Keratinocyte (primary cell): ENCODE data around the gene LARGE1. TPM values are rescaled to one million over a fixed set of nuclear protein-coding genes. Genes with fewer than 3 reads are reported as not detected.

Source experiments
- DNase-seq: peaks from one replicate; pipeline ENCODE4 v3.0.0-alpha.2; 2011; ENCODE audit warnings: low read depth, missing footprints, low spot score
- FAIRE-seq: peaks from 2 replicates; lab custom pipeline; 2011; peaks lifted over from hg19 to GRCh38; lab: Jason Lieb, UNC
- H2AFZ ChIP-seq: 2 replicates; pipeline ENCODE4 v1.6.0; 2012; ENCODE audit warnings: low read length, control low read depth, inconsistent platforms; ENCODE audit not compliant: control insufficient read depth
- H3K27ac ChIP-seq: 2 replicates; pipeline ENCODE4 v1.5.1; 2011; ENCODE audit warnings: low read length; ENCODE audit not compliant: control insufficient read depth, insufficient read depth
- H3K27me3 ChIP-seq: 3 replicates; pipeline ENCODE4 v1.6.0; 2011; ENCODE audit warnings: low read length; ENCODE audit not compliant: control insufficient read depth, insufficient read depth; ENCODE audit errors: extremely low read depth
- H3K36me3 ChIP-seq, 2 experiments: 2 replicates in 1 of 2; 3 replicates in 1 of 2; pipeline ENCODE4 v1.5.1; 2011; ENCODE audit warnings: low read length in 2 of 2, mild to moderate bottlenecking in 1 of 2; ENCODE audit not compliant: control insufficient read depth in 2 of 2, insufficient read depth in 2 of 2; ENCODE audit errors: extremely low read depth in 1 of 2
- H3K4me1 ChIP-seq: 3 replicates; pipeline ENCODE4 v1.5.1; 2011; ENCODE audit warnings: low read length; ENCODE audit not compliant: control insufficient read depth, insufficient read depth; ENCODE audit errors: extremely low read depth
- H3K4me2 ChIP-seq: 3 replicates; pipeline ENCODE4 v1.6.0; 2011; ENCODE audit warnings: low read depth, low read length; ENCODE audit not compliant: control insufficient read depth, insufficient read depth; ENCODE audit errors: extremely low read depth
- H3K4me3 ChIP-seq, 3 experiments: fragments of 200-600 bp in 1 of 3; sonication (generic) in 1 of 3; 2 replicates in 2 of 3; 3 replicates in 1 of 3; pipeline ENCODE4 v1.5.1; 2011 to 2016; ENCODE audit warnings: low read length in 3 of 3, mild to moderate bottlenecking in 3 of 3, control low read depth in 2 of 3, inconsistent platforms in 1 of 3, low read depth in 1 of 3, mixed read lengths in 1 of 3, mixed run types in 1 of 3, moderate library complexity in 1 of 3; ENCODE audit not compliant: control insufficient read depth in 2 of 3, insufficient read depth in 2 of 3; ENCODE audit errors: extremely low read depth in 1 of 3
- H3K79me2 ChIP-seq: 2 replicates; pipeline ENCODE4 v1.6.0; 2012; ENCODE audit warnings: low read length; ENCODE audit not compliant: control insufficient read depth, insufficient read depth
- H3K9ac ChIP-seq: 3 replicates; pipeline ENCODE4 v1.6.0; 2011; ENCODE audit warnings: low read length; ENCODE audit not compliant: control insufficient read depth, insufficient read depth; ENCODE audit errors: extremely low read depth
- H3K9me1 ChIP-seq: 3 replicates; pipeline ENCODE4 v1.6.0; 2011; ENCODE audit warnings: low read length; ENCODE audit not compliant: control insufficient read depth, insufficient read depth; ENCODE audit errors: extremely low read depth
- H3K9me3 ChIP-seq: 2 replicates; pipeline ENCODE4 v1.5.1; 2012; ENCODE audit warnings: low read depth, low read length; ENCODE audit not compliant: control insufficient read depth
- H4K20me1 ChIP-seq: 3 replicates; pipeline ENCODE4 v1.6.0; 2011; ENCODE audit warnings: low read length; ENCODE audit not compliant: control insufficient read depth, insufficient read depth; ENCODE audit errors: extremely low read depth
- EZH2 ChIP-seq: IDR thresholded peaks from one replicate; pipeline ENCODE4 v1.6.1; 2012; ENCODE audit warnings: inconsistent platforms, mild to moderate bottlenecking, low read length, moderate library complexity
- dilution Hi-C: fragments of 300-500 bp; cut with MboI; formaldehyde crosslinking; loops from one replicate; pipeline ENCODE4 v1.7.0; 2020; ENCODE audit warnings: low sequenced_read_pairs; ENCODE audit not compliant: extremely low pct_ligation_motif_present
- polyA plus RNA-seq, 5 experiments: library from polyadenylated mRNA; depleted of rRNA in 3 of 5; stranded (reverse) in 3 of 5; stranded (forward) in 1 of 5; unstranded in 1 of 5; fragments of >200 nt; gene quantifications; 1 replicate in 1 of 5; 2 replicates in 3 of 5; 3 replicates in 1 of 5; pipeline versions ENCODE4 v1.2.1 to v1.2.3, GENCODE V29; 2011 to 2012; ENCODE audit warnings: missing spikeins in 2 of 5, low read depth in 1 of 5, low replicate concordance in 1 of 5
- TF ChIP-seq, protein P1 (sequence below), 3 experiments: IDR thresholded peaks in 1 of 3; conservative IDR thresholded peaks in 1 of 3; optimal IDR thresholded peaks in 1 of 3; 2 replicates in 2 of 3; 3 replicates in 1 of 3; pipeline versions ENCODE3 to v1.5.1; 2011; ENCODE audit warnings: low read length in 3 of 3, mild to moderate bottlenecking in 3 of 3, moderate library complexity in 2 of 3, control low read depth in 1 of 3, inconsistent platforms in 1 of 3; ENCODE audit not compliant: insufficient read depth in 2 of 3; ENCODE audit errors: extremely low read depth in 1 of 3

LARGE1 gene
- polyA plus RNA-seq, 1 donor (not counting 4 experiments of a cell fraction or from before 2014, with no cell fraction given), result 4.5 TPM

DNA sequence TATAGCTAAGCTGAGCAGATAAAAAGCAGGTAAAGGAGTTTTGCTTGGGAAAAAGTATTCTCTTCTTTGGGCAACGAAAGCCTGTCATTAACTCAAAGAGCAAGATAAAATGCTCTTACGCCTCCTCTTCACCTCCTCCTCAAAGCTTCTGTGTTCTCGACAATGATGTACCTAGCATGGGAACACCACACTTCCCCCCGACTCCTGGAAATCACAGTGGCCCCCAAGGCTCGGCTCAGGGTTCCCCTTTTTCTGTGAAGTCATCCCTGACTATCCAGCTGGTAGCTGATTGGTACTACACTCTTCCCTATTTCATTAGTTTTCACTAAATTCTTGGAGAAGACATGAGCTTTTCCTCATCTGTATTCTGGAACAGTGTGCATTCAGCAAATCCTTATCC lies 336.1 kb downstream of the LARGE1 start:
- DNase-seq, result no peak

GRCh38 chr22:33582822-33583400 lies 337.4 kb downstream of the LARGE1 start:
- H3K27me3 ChIP-seq, result no peaks in the 10 kb centered on the region
- H3K79me2 ChIP-seq, result no peaks in the 10 kb centered on the region
- H3K4me3 ChIP-seq, result no peak overlapping the region
- H2AFZ ChIP-seq, result no peak overlapping the region
- no peaks in the 10 kb centered on the region for H3K9me3 ChIP-seq
- no peaks in the 10 kb centered on the region for H3K9me1 ChIP-seq
- no peak for FAIRE-seq
- H3K4me1 ChIP-seq, result no peaks in the 10 kb centered on the region
- H4K20me1 ChIP-seq, result no peaks in the 10 kb centered on the region
- H3K36me3 ChIP-seq, result no peaks in the 10 kb centered on the region
- DNase-seq, result no peak
- H3K4me2 ChIP-seq, result no peak overlapping the region
- no peak overlapping the region for H3K27ac ChIP-seq
- dilution Hi-C loops, result no loop called here
- no peak overlapping the region for H3K9ac ChIP-seq
- TF ChIP-seq, protein P1, sequence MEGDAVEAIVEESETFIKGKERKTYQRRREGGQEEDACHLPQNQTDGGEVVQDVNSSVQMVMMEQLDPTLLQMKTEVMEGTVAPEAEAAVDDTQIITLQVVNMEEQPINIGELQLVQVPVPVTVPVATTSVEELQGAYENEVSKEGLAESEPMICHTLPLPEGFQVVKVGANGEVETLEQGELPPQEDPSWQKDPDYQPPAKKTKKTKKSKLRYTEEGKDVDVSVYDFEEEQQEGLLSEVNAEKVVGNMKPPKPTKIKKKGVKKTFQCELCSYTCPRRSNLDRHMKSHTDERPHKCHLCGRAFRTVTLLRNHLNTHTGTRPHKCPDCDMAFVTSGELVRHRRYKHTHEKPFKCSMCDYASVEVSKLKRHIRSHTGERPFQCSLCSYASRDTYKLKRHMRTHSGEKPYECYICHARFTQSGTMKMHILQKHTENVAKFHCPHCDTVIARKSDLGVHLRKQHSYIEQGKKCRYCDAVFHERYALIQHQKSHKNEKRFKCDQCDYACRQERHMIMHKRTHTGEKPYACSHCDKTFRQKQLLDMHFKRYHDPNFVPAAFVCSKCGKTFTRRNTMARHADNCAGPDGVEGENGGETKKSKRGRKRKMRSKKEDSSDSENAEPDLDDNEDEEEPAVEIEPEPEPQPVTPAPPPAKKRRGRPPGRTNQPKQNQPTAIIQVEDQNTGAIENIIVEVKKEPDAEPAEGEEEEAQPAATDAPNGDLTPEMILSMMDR (optimal IDR thresholded peaks at IDR 0.05 in 1 of 3, IDR thresholded peaks at IDR 0.05 in 1 of 3, conservative IDR thresholded peaks at IDR 0.05 in 1 of 3; ENCODE audit: extremely low read depth in 1 of 3, insufficient read depth in 2 of 3, low read length in 3 of 3), result no peak
- no peak for TF ChIP-seq EZH2

More for the DNA sequence above, 336.1 kb downstream of the LARGE1 start:
- Histone ChIP-seq H3K27ac (no peak overlapping the region), H3K36me3 (no peaks in the 10 kb centered on the region), H3K4me1 (no peaks in the 10 kb centered on the region), H3K9me3 (no peaks in the 10 kb centered on the region), H3K9ac (no peak overlapping the region), H3K4me2 (no peak overlapping the region), H3K4me3 (no peak overlapping the region), H3K9me1 (no peaks in the 10 kb centered on the region), H3K79me2 (no peaks in the 10 kb centered on the region), H4K20me1 (no peaks in the 10 kb centered on the region), H3K27me3 (no peaks in the 10 kb centered on the region), H2AFZ (no peak overlapping the region)
- dilution Hi-C loops, result no loop called here
- TF ChIP-seq, protein P1 (optimal IDR thresholded peaks at IDR 0.05 in 1 of 3, IDR thresholded peaks at IDR 0.05 in 1 of 3, conservative IDR thresholded peaks at IDR 0.05 in 1 of 3; ENCODE audit: extremely low read depth in 1 of 3, insufficient read depth in 2 of 3, low read length in 3 of 3), result no peak
- TF ChIP-seq EZH2, result no peak
- no peak for FAIRE-seq
